HG02870 (cell line): Measurements from ENCODE around the gene PLAC1.

Experiments used
- ATAC-seq: cut with Tn5 transposase; IDR thresholded peaks from one replicate; pipeline ENCODE4 v1.9.1; 2021; ENCODE audit warnings: mild to moderate bottlenecking, moderate library complexity; ENCODE audit not compliant: unreplicated experiment

The PLAC1 gene

GRCh38 chrX:134632355-134632754 lies 25.9 kb downstream of the PLAC1 start:
- no peak for ATAC-seq

DNA sequence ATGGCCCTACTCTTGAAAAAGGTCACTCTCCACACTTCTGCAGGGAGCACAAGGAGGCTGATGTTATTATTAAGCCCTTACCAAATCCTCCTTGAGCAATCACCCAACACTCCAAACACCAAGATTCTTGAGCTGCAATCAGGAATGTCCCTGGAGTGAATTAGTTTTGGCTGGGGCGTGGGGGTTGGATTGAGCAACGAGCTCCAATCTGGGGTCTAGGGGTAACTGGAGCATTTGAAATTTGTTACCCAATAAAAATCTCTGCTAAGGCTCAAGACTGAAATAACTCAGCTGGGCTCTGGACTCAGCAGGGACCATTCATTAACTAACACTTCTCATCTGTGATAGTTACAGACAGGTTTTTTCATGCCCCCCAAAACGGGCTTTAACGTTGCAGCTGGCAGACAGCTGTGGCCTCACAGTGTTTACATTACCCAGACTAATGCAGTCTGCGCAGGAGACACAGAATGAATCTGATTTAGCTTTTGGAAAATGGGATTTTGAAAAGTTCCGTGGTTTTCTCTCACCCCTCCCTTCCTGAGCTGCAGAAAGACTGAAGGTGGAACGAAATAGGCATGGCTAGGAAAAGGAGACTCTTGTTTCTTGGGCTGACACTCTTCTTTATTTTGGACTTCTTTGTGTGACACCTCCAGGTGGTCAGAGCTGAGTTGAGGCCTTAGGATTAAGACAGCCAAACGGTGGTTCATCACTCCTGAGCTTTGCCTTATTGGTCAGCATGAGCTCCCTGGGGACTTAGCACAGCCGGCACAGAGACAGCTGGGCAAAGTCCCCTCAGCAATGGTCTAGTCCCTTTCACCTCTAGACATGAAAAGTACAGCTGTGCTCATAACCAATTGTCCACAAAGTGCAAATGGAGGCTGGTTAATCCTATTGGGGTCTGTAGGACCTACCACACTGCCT lies 26.6 kb downstream of the PLAC1 start:
- ATAC-seq = no peak

DNA sequence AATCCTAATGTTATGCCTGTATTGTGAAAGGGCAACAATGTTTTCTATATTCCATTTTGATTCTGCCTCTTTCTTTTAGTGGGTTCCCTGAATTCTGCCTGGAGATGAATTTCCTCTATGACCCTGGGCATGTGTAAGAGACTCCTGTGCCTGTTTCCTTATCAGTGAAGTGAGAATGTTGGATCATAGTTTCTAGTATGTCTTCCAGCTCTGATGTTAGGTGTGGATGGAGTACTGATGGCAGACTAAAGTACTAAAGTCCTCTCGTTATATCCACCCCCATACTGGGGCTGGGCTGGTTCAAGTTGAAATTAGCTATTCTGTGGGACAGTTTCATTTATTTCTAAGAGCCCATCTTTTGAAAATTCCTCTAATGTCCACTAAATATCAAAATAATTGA lies 29.6 kb downstream of the PLAC1 start:
- no peak for ATAC-seq

- no peak for ATAC-seq
Observed at GRCh38 chrX:134626434-134626833, 31.8 kb downstream of the PLAC1 start.

- ATAC-seq = no peak
Observed at GRCh38 chrX:134625315-134625718, 33.0 kb downstream of the PLAC1 start.

DNA sequence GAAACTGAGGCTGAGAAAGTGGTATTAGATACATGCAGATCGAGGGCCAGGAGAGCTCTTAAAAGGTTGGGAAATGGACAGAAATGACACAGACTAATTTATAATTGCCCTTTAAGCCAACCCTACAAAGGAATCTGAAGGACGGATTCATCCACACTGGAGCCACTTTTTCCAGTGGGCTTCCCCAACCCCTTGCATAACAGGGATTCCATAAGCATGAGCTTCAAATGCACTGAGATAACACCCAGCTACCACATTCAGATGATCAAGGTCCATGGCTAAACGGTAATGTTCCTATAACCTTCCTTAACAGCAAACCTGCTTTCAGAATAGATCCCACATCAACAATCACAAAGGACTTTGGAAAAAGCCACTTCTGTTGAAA lies 34.2 kb downstream of the PLAC1 start:
- ATAC-seq = no peak

DNA sequence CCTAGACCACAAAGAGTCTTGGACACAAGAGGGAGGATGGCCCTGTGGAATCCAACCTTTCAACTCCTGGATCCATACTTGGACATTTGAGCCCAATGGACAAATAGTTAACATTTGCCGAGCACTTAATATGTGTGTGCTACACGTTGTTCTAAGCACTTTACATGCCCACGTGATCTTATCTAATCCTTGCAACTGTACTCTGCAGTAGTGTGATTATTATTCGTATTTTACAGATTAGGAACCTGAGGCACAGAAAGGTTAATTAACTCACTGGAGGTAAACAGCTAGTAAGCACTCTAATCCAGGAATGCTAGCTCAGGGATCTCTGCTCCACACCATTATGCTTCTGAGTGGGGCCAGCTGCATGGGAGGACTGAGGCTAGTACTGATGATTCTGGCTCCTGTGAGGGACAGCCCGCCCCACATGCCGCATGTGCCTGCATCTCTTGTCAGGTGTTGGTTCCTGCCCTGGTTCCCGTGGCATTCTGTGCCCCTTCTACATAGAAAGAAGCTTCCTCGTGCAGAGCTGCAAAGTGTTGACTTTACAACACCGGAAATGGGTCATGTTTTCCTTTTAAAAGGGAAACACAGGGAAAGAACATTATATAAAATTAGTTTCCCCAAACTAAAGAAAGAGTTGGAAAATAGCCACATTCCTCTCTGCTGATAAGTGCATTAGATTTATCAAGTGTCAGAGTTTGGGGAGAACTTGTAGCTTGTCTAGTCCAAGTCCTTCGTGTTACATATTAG lies 34.8 kb downstream of the PLAC1 start:
- ATAC-seq = no peak

DNA sequence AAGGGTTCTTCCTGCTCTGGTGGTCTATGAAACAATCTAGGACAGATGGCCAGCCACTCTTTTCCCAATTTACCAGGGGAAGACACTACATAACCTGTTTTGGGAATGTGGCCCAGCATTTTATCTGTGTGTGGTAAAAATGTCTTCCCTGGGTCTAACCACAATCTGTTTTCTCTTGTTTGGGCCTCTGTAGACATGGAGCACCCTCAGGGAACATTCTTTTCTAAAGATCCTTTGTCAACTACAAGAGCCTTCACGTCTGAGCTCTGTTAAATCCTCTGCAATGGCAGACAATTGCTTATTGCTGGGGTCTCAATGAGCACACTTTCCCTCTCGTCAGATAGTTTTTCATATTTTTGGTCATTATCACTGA lies 35.5 kb downstream of the PLAC1 start:
- no peak for ATAC-seq

- peak; percentile 96 for ATAC-seq
Observed at GRCh38 chrX:134622056-134622812, 36.0 kb downstream of the PLAC1 start.

DNA sequence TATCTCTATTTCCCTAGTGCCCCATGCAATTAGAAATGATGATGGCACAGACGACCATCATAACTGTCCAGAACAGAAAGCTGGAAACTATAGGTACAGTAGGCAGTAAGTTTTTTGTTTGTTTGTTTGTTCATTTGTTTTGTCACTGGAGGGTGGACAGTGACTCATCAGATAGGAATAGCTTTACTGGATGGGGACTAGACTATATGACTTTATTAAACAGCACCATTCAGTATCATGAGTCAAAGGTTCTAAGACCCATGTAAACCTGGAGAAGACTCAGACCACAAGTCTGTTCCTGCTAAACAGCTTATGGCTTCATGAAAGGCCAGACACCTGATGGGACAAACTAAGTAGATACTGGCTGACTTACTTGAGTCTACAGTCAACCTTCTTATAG lies 38.4 kb downstream of the PLAC1 start:
- ATAC-seq = no peak

DNA sequence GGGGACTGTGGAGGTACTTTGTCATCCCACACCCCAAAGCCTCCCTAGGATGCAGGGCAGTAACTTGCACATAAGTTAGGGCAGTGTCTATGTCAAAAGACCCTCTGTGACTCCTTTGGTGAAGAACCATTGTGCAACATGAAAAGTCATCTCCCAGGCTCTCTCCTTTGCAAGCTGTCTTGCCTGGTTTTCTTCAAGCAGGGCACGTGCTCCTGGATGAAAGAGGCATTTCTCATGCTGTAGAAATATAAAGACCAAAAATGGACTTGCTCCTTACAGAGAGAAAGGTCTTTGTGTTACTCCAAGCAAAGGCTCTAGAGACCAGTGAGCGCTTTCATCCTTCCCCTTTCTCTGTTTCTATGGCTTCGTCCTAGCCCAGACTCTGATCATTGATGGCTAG lies 44.9 kb downstream of the PLAC1 start:
- ATAC-seq = no peak

- no peak for ATAC-seq
Observed at GRCh38 chrX:134608153-134608552, 50.1 kb downstream of the PLAC1 start.

DNA sequence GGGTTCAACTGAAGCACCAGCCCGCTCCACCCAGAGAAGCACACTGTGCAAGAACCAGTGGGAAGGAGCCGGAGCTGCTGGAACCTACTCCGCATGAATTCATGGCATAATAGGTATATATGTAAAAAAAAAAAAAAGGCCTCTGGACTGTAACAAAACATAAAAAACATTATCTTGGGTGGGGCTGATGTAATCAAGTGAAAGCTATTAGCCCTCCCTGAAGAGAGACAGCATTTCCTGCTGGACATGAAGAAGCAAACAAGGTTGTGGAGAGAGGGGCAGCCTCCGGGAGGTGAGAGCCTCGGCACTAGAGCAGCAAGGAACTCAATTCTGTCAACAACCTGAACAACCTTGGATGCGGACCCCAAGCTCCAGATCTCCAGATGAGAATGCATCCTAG lies 50.7 kb downstream of the PLAC1 start:
- no peak for ATAC-seq

DNA sequence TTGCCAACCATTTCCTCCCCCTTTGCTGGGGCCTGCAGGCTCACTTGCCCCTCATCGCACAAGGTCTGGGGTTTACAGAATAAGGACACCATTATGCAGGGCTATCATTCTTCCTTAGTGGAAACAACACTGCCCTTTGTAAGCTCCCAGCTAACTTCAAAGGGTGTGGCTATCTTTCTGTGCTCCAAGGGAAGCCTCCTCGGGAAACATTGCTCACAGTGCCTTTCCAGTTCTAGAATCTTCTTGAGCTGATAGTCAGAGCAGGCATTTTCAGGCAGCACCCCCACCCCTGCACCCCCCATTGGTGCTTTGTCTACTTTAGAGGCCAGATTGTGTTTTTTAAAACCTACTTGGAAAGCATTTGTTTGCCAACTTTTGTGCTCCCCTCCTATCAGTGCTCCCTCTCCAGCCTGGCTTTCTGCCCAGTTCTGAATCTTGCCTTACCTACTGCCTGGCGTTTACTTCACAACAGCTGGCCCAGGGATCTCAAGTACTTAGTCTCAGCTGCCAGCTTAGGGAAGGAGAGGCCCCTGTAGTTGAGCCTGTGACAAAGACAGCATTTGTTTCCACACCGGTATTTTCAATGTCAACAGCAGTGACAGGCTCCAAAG lies 53.5 kb downstream of the PLAC1 start:
- no peak for ATAC-seq

DNA sequence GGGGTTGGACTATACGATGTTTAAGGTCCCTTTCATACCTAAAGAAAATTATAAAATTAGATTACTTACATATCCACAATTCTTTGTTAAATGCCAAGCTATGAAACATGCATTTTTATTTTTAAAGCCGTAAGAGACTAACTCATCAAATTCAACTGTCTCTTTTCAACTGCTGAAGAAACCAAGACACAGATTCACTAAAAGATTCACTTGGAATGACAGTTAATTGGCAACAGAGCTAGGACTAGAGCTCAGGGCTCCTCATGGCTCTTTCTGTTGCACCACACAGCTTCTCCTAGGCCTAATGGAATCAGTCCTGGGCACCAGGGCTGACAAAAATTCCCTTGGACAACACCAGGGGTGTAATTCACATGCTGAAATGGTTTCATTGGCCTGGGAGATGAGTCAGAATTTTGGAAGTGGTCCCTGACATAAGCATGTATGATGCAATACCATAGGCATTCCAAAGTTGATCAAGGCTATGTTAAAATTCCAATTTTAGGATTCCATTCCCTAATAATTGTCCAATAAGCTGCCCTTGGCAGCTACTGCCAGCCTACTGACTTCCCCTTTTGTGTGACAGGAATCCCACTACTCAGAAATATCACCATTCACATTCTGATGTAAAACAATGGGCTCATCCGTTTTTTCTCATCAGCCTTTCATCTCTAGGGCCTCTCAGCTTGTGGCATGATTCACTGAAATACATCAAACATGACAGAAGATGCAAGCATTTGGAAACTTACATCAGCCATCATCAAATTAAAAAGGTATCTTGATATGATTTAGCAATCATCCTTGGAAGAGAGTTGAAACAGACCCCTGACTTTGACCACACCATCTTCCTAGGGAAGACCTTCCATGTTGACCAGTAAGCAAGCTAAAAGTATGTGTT lies 54.2 kb downstream of the PLAC1 start:
- ATAC-seq = no peak

DNA sequence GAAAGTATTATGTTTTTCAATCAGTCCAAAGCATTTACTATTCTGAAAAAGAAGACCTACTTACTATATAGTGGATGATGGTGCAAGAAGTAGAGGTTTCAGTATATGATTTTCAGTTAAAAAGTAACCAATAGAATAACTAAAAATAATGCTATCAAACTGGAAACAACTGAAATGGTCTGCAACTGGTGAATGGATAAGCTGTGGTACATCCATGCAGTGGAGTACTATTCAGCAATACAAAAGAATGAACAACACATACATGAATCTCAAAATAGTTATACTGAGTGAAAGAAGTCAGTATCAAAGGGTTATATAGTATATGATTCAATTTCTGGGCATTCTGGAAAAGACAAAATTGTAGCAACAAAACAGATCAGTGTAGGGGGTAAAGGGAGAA lies 55.9 kb downstream of the PLAC1 start:
- ATAC-seq = no peak

GRCh38 chrX:134601240-134601765 lies 57.0 kb downstream of the PLAC1 start:
- no peak for ATAC-seq

- no peak for ATAC-seq
Observed at GRCh38 chrX:134600714-134601113, 57.6 kb downstream of the PLAC1 start.

- ATAC-seq = peak; percentile 74
Observed at GRCh38 chrX:134599184-134599914, 58.9 kb downstream of the PLAC1 start.
